ENCODE data around the gene GHITM.

The GHITM gene

DNA sequence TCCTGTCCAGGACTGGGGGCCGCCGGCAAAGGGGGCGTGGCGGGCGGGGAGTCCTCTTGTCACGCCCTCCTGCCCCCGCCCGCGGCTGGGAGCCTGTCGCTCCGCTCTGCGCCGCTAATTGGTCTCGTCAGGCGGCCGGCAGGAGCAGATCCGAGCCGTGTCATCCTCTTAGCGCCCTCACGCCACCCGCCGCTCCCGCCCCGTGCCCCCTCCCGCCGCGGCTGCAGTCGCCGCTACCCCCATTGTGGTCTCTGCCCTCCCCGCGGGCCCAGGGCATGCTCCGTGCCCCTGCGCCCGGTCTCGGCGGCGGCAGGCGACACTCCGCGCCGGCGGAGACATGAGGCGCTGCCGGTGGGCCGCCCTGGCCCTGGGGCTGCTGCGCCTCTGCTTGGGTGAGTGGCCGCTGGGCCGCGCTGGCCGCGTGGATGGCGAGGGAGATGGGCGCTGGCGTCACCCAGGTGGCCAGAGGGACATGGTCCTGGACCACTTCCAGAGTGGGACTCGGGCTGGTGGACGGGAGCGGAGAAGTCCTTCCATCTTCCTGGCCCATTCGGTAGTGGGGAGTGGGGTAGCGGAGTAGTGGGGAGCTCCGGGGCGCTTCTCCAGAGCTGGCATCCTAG, 55.2 kb downstream of the GHITM start, which contains the start of gene CDHR1:
Gene CDHR1 (plus strand): TSS at position 114 of the 620 bp plus-strand sequence. CDS start 224 bp downstream, at position 338.
- H3K27ac ChIP-seq: no peak within 1 kb of the TSS

GRCh38 chr10:84195044-84195830, 55.9 kb downstream of the GHITM start:
- no peak overlapping the region for H3K27ac ChIP-seq
- TF ChIP-seq CTCF (conservative IDR thresholded peaks at IDR 0.05) (no peak), ZFX (IDR thresholded peaks at IDR 0.05) (no peak)

More for the DNA sequence above, 55.2 kb downstream of the GHITM start, which contains the start of gene CDHR1:
- TF ChIP-seq ZFX (IDR thresholded peaks at IDR 0.05): no peak
- no peak for TF ChIP-seq CTCF (conservative IDR thresholded peaks at IDR 0.05)

- H3K27ac ChIP-seq: no peak overlapping the region
- no peak for TF ChIP-seq ZFX (IDR thresholded peaks at IDR 0.05)
- no peak for TF ChIP-seq CTCF (conservative IDR thresholded peaks at IDR 0.05)
Measured at GRCh38 chr10:84196083-84196482, 56.8 kb downstream of the GHITM start.

GRCh38 chr10:84196941-84197340, 57.6 kb downstream of the GHITM start:
- TF ChIP-seq ZFX (IDR thresholded peaks at IDR 0.05) (no peak), CTCF (conservative IDR thresholded peaks at IDR 0.05) (no peak)

GRCh38 chr10:84197643-84198042, 58.3 kb downstream of the GHITM start:
- H3K27ac ChIP-seq: no peak overlapping the region
- no peak for TF ChIP-seq CTCF (conservative IDR thresholded peaks at IDR 0.05)
- TF ChIP-seq ZFX (IDR thresholded peaks at IDR 0.05): no peak

More at GRCh38 chr10:84196941-84197340, 57.6 kb downstream of the GHITM start:
- H3K27ac ChIP-seq: no peak overlapping the region

DNA sequence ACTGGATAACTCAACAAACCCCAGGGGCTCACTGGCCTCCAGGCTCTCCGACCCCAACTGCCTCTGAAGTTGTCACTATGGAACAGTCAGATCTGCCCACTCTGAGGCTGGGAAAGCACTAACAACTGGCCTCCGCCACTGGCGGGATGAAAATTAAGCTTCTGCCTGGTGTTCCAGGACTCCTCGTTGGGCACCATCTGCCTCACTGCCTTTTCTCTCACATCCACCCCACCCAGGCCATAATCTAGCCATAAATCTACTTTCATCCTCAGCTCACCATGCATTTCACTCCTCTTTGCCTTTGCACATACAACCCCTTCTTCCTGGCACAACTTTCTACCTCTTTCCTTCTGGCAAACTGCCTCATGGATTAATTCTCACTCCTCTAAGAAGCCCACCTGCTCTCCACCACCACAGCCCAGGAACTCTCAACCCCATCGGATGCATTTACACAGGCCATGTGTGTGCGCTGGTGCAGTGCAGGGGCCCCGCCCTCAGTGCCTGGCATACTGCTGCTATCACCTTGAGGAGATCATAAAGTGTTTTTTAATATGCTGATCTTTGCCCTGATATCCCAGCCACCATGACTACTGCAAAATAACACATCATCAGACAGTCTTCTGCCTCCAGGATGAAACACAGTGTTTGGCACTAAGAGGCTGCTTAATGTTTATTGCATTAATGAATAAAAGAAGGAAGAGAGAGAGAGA, 59.1 kb downstream of the GHITM start:
- TF ChIP-seq CTCF (conservative IDR thresholded peaks at IDR 0.05) (no peak), ZFX (IDR thresholded peaks at IDR 0.05) (no peak)
- no peak overlapping the region for H3K27ac ChIP-seq
